ENCODE data around the gene MYCT1.

The MYCT1 gene

DNA sequence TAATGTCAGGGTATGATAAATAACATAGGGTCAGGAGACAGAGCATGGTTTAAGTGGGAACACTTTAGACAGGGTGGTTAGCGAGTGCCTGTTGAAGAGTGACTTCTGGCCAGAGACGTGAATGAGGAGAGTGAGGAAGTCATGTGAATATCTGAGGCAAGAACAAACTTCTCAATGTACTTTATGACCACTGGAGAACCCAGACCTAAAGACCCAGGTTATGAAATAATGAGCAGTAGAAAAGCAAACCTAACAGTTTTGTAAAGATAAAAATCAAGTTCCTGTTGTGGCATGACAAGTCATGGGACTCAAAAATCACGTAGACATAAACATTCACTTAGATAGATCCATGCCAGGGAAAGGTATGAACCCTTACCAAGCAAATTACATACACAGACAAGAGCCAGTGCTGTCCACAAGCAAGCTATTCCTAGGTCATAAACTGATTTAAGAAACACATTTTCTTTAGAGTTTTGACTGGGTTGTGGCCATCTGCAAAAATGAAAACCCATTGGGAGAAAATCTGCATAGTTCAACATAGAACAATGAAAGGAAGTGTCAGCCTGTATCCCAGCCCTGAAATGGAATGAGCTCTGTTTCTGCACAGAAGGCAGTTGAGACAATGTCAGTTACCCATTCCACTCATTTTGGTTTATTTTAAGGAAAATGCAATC lies 2.2 kb upstream of the MYCT1 start:
- TF ChIP-seq POLR2A (IDR thresholded peaks at IDR 0.05; ENCODE audit: extremely low read depth, insufficient read length), result no peak
- TF ChIP-seq, protein P1, sequence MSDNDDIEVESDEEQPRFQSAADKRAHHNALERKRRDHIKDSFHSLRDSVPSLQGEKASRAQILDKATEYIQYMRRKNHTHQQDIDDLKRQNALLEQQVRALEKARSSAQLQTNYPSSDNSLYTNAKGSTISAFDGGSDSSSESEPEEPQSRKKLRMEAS (IDR thresholded peaks at IDR 0.05; ENCODE audit: low read depth, low read length), result no peak
- no peak for TF ChIP-seq MYC (IDR thresholded peaks at IDR 0.05; ENCODE audit: low read depth, low read length)
- TF ChIP-seq, protein P2, sequence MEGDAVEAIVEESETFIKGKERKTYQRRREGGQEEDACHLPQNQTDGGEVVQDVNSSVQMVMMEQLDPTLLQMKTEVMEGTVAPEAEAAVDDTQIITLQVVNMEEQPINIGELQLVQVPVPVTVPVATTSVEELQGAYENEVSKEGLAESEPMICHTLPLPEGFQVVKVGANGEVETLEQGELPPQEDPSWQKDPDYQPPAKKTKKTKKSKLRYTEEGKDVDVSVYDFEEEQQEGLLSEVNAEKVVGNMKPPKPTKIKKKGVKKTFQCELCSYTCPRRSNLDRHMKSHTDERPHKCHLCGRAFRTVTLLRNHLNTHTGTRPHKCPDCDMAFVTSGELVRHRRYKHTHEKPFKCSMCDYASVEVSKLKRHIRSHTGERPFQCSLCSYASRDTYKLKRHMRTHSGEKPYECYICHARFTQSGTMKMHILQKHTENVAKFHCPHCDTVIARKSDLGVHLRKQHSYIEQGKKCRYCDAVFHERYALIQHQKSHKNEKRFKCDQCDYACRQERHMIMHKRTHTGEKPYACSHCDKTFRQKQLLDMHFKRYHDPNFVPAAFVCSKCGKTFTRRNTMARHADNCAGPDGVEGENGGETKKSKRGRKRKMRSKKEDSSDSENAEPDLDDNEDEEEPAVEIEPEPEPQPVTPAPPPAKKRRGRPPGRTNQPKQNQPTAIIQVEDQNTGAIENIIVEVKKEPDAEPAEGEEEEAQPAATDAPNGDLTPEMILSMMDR (IDR thresholded peaks at IDR 0.05; ENCODE audit: low read depth, low read length), result no peak
- no peak overlapping the region for H3K4me3 ChIP-seq (ENCODE audit: low read depth, low read length)
- no peak for DNase-seq (ENCODE audit: low read depth)

DNA sequence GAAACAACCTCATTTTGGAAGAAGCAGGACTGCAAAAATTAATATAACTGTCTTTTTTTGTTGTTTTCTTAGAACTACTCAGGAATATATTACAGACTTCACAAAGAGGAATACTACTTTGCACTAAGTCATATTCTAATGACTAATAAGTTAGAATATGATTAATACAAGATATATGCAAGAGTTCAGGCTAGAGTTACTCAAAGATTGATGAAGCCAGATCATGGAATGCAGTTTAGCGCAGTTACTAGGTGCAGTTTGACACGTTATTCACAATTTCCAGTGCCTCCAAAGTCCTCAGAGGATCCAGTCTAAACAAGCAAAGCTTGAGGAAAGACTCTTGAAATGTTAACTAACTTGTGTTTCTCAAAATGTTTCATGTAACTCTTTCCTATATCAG lies 1.2 kb upstream of the MYCT1 start:
- H3K4me3 ChIP-seq (ENCODE audit: low read depth, low read length), result no peak overlapping the region
- DNase-seq (ENCODE audit: low read depth), result no peak
- TF ChIP-seq, protein P1 (IDR thresholded peaks at IDR 0.05; ENCODE audit: low read depth, low read length), result no peak
- TF ChIP-seq POLR2A (IDR thresholded peaks at IDR 0.05; ENCODE audit: extremely low read depth, insufficient read length), result no peak
- no peak for TF ChIP-seq MYC (IDR thresholded peaks at IDR 0.05; ENCODE audit: low read depth, low read length)
- TF ChIP-seq, protein P2 (IDR thresholded peaks at IDR 0.05; ENCODE audit: low read depth, low read length), result no peak

DNA sequence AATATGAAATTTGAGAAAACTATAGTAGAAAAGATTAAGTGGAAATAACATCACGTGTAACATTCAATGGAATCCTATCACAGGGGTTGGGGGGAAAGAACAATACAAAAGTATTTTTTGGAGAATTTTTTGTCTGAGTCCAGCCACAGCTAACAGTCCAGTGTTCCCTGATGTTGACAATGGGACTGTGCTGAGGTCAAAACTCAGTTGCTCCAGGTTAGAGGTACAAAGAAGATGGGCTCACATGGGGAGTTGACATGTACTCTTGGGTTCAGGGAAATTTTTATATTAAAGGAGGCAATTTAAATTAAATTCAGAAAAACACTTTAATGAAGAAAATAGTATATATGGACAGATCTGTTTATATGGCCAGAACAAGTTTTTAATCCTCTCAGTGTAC lies 995 bp downstream of the MYCT1 start:
- TF ChIP-seq, protein P1 (IDR thresholded peaks at IDR 0.05; ENCODE audit: low read depth, low read length), result no peak
- TF ChIP-seq, protein P2 (IDR thresholded peaks at IDR 0.05; ENCODE audit: low read depth, low read length), result no peak
- no peak for DNase-seq (ENCODE audit: low read depth)
- H3K4me3 ChIP-seq (ENCODE audit: low read depth, low read length), result no peak overlapping the region

DNA sequence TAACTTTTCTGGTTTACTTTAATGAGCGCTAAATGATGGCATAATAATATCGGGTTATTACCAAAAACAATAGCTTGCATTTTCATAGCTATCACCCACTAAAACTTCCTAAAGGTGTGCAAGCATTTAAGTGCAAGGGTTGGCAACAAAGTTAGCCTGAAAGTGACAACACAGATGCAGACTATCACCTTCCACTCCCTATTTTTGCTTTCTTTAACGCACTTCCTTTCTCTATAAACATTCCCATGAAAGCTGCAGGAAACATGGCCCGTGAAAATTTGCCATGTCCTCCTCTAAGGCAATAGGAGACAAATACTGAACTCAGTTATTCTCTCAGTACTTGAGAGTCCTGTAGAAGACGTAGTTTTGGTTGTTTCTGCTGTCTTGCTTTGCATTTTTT lies 2.7 kb downstream of the MYCT1 start:
- TF ChIP-seq POLR2A (IDR thresholded peaks at IDR 0.05; ENCODE audit: extremely low read depth, insufficient read length) (no peak), MYC (IDR thresholded peaks at IDR 0.05; ENCODE audit: low read depth, low read length) (no peak)
- TF ChIP-seq, protein P2 (IDR thresholded peaks at IDR 0.05; ENCODE audit: low read depth, low read length), result no peak
- TF ChIP-seq, protein P1 (IDR thresholded peaks at IDR 0.05; ENCODE audit: low read depth, low read length), result no peak
- no peak for DNase-seq (ENCODE audit: low read depth)
- H3K4me3 ChIP-seq (ENCODE audit: low read depth, low read length), result no peak overlapping the region

DNA sequence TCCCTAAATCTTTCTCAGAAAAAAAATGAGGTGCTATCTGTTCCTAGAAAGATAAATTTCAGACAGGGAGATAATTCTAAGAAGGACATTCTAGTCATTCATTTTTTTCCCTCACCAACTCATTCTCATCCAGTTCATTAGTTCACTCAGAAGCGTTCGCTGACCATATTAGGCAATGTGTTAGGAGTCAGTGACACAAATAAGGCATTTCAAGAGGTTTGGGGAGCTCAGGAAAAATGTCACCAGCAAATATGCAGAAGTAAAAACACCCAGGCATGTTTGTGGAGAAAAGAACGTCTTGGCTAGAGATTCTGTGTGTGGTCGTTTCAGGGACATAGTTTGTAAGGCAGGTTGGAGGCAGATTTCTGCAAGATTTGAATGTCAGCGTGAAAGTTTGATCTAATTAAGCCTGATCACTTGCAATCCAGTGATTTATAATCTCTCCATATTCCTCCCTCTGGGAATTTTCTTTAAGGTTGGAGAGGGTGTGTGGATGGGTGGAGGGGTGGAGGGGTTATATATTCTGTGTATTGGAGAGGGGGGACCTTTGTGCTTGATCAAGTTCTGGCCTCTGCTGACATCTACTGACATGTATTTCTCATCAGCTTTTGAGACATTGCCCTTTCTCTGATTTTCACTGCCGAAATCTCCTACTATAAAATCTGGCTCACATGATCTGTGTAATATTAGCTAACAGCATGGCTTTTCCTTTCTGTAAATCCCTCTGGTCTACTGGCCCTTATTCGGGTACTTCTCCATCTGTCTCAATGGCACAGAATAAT lies 3.6 kb downstream of the MYCT1 start:
- TF ChIP-seq, protein P1 (IDR thresholded peaks at IDR 0.05; ENCODE audit: low read depth, low read length), result no peak
- TF ChIP-seq POLR2A (IDR thresholded peaks at IDR 0.05; ENCODE audit: extremely low read depth, insufficient read length), result no peak
- TF ChIP-seq, protein P2 (IDR thresholded peaks at IDR 0.05; ENCODE audit: low read depth, low read length), result no peak
- TF ChIP-seq MYC (IDR thresholded peaks at IDR 0.05; ENCODE audit: low read depth, low read length), result no peak
- no peak overlapping the region for H3K4me3 ChIP-seq (ENCODE audit: low read depth, low read length)
- no peak for DNase-seq (ENCODE audit: low read depth)
